K562 (cell line): ENCODE results near the gene ATM. TPM values are rescaled to one million over a fixed set of nuclear protein-coding genes. Genes with fewer than 3 reads are reported as not detected.

Experiments
- BMI1 ChIP-seq: fragments of 150-350 bp; IDR thresholded peaks from 2 replicates; pipeline ENCODE4 v1.6.1; 2014; ENCODE audit warnings: low read length
- CEBPB ChIP-seq: fragments of 450-650 bp; IDR thresholded peaks from 2 replicates; pipeline ENCODE4 v1.6.1; 2016; ENCODE audit warnings: missing genetic modification characterization, missing compliant biosample characterization
- CHD7 ChIP-seq: fragments of 200-600 bp; sonication (generic); IDR thresholded peaks from one replicate; pipeline ENCODE4 v1.6.1; 2012; ENCODE audit warnings: mild to moderate bottlenecking, low read depth, low read length, inconsistent platforms
- CREB1 ChIP-seq, 2 experiments: sonication (generic) in 1 of 2; formaldehyde crosslinking in 1 of 2; IDR thresholded peaks; 2 replicates each; pipeline versions ENCODE4 v1.6.1 to v1.8.0; 2012 to 2022; ENCODE audit warnings: inconsistent platforms in 1 of 2, mild to moderate bottlenecking in 1 of 2, missing genetic modification reagents in 1 of 2, moderate library complexity in 1 of 2
- ETS1 ChIP-seq: conservative IDR thresholded peaks from 2 replicates; pipeline ENCODE4 v1.6.1; 2011; ENCODE audit warnings: low read depth, mild to moderate bottlenecking, low read length; ENCODE audit not compliant: control insufficient read depth
- FOXJ2 ChIP-seq: fragments of 200-800 bp; sonication (Bioruptor generic); IDR thresholded peaks from 2 replicates; pipeline ENCODE4 v1.6.1; 2016; ENCODE audit warnings: missing genetic modification characterization, missing compliant biosample characterization
- GTF2F1 ChIP-seq: IDR thresholded peaks from 2 replicates; pipeline ENCODE4 v1.6.1; 2011; ENCODE audit warnings: low read depth, low read length, improper control_type of control experiment
- KLF10 ChIP-seq: fragments of 250-450 bp; sonication (Bioruptor Pico); IDR thresholded peaks from 2 replicates; pipeline ENCODE4 v1.6.1; 2021; ENCODE audit warnings: matching md5 sums
- LEF1 ChIP-seq: fragments of 450-650 bp; IDR thresholded peaks from 2 replicates; pipeline ENCODE4 v1.6.1; 2016; ENCODE audit warnings: mild to moderate bottlenecking
- MAFG ChIP-seq: fragments of 450-650 bp; conservative IDR thresholded peaks from 2 replicates; pipeline ENCODE4 v1.6.1; 2016; ENCODE audit warnings: missing genetic modification characterization, missing compliant biosample characterization
- MTA3 ChIP-seq: fragments of 450-650 bp; formaldehyde crosslinking; IDR thresholded peaks from 2 replicates; pipeline ENCODE4 v1.6.1; 2017; ENCODE audit warnings: mild to moderate bottlenecking, borderline replicate concordance
- NELFE ChIP-seq: IDR thresholded peaks from 2 replicates; pipeline ENCODE4 v1.6.1; 2011; ENCODE audit warnings: mild to moderate bottlenecking; ENCODE audit not compliant: insufficient read depth, insufficient read length
- PHF20 ChIP-seq: fragments of 450-650 bp; IDR thresholded peaks from 2 replicates; pipeline ENCODE4 v1.6.1; 2018; ENCODE audit not compliant: partially characterized antibody
- RNF2 ChIP-seq: sonication (generic); IDR thresholded peaks from 2 replicates; pipeline ENCODE4 v1.6.1; 2016
- SRSF7 ChIP-seq: fragments of 200-400 bp; formaldehyde crosslinking; optimal IDR thresholded peaks from 2 replicates; pipeline ENCODE3; 2017; ENCODE audit warnings: mild to moderate bottlenecking, low read depth, low read length
- XRCC5 ChIP-seq: fragments of 200-400 bp; formaldehyde crosslinking; IDR thresholded peaks from 2 replicates; pipeline ENCODE4 v1.6.1; 2017; ENCODE audit warnings: low read depth, mild to moderate bottlenecking, low read length
- ZKSCAN8 ChIP-seq: fragments of 200-800 bp; sonication (Bioruptor generic); IDR thresholded peaks from 2 replicates; pipeline ENCODE4 v1.6.1; 2016; ENCODE audit warnings: missing genetic modification characterization, missing compliant biosample characterization
- polyA plus RNA-seq, 8 experiments: library from polyadenylated mRNA; depleted of rRNA in 4 of 8; stranded (reverse) in 5 of 8; unstranded in 3 of 8; fragments of >200 nt; fragmentation: Nextera tagmentation in 2 of 8; fragmentation: Illumina TruSeq in 1 of 8; extraction: Ambion mirVana in 2 of 8; extraction: Trizol in 1 of 8; gene quantifications; 2 replicates each; pipeline versions ENCODE4 v1.2.1 to v1.2.3, GENCODE V29; 2011 to 2014; ENCODE audit warnings: inconsistent platforms in 1 of 8, missing spikeins in 1 of 8
- total RNA-seq, 7 experiments: library from RNA; depleted of rRNA in 6 of 7; stranded (reverse); fragments of >200 nt in 6 of 7; fragmentation: Illumina TruSeq in 2 of 7; extraction: Trizol in 2 of 7; gene quantifications; 2 replicates each; pipeline versions ENCODE4 v1.2.1 to v1.2.3, GENCODE V29; 2011 to 2021; ENCODE audit warnings: low replicate concordance in 1 of 7

ATM gene
- total and polyA plus RNA-seq, 9 of the 15 experiments (the other 6 are each of a cell fraction or from before 2014, with no cell fraction given) = 8.3 to 46.8 (median 26.2) TPM

- no peak for TF ChIP-seq FOXJ2 (tag)
- TF ChIP-seq KLF10 (CRISPR knock-in tag) = no peak
- no peak for TF ChIP-seq CHD7
- peak; percentile 43; the same call in 1 of the 2 replicates for TF ChIP-seq MTA3
- TF ChIP-seq CREB1 (IDR thresholded peaks at IDR 0.05) = peak; percentile 87
- peak; percentile 87 for TF ChIP-seq CREB1 (CRISPR knock-in tag; IDR thresholded peaks at IDR 0.05)
- TF ChIP-seq PHF20 = peak; percentile 69
- peak; percentile 47; the same call in 1 of the 2 replicates for TF ChIP-seq GTF2F1
- no peak for TF ChIP-seq LEF1
- TF ChIP-seq ZKSCAN8 (CRISPR knock-in tag) = no peak
- no peak for TF ChIP-seq BMI1
- peak; percentile 85 for TF ChIP-seq ETS1
- TF ChIP-seq RNF2 = peak; percentile 74; the same call in 1 of the 2 replicates
- TF ChIP-seq MAFG (tag) = no peak
- peak; percentile 74; the same call in 1 of the 2 replicates for TF ChIP-seq XRCC5
- no peak for TF ChIP-seq CEBPB (tag)
- no peak for TF ChIP-seq SRSF7
- no peak for TF ChIP-seq NELFE
Measured at GRCh38 chr11:108222574-108223347, at the start of gene ATM, which contains the start of gene NPAT (continued).
